Mesenteric fat pad (tissue), 1 donor: Measurements from ENCODE around the gene SPON1. TPM values are rescaled to one million over a fixed set of nuclear protein-coding genes. Genes with fewer than 3 reads are reported as not detected.
"Not testable (repeated sequence)": the region's sequence is repeated elsewhere in the genome, so short reads cannot be mapped to it uniquely, and the experiment has no call there.

Experiments
- DNase-seq: peaks from one replicate; pipeline ENCODE4 v3.0.0-alpha.2; 2020; ENCODE audit warnings: low spot score
- total RNA-seq: library from RNA; stranded (reverse); fragmentation: NEBNext Ultra II Directional; extraction: Animal tissue kit (Norgen Biotek cat#: 25700); gene quantifications from one replicate; pipeline ENCODE4 v1.2.1, GENCODE V29; 2021
- donor health status: DM: yes; HTN: yes; CAD: no.

SPON1 gene
- total RNA-seq, 1 donor from 2014 or later = 123 TPM

- DNase-seq = no peak
Observed at GRCh38 chr11:14262271-14262846, 299.8 kb downstream of the SPON1 start.

DNA sequence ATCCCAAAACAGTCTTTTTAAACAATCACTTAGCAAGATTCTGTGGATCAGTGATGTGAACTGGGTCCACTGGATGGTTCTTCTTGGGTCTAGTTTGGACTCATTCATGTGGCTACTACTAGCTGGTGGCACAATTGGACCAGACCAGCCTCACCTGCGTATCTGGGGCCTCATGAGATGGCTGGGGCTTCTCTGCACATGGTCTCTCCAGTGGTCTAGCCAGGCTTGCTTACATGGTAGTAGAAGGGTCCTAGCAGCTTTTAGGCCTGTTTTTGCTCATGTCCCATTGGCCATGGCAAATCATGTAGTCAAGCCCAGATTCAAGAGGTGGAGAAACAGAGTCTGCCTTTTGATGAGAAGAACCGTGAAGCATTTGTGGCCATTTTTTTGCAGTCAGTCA lies 302.4 kb downstream of the SPON1 start:
- DNase-seq = no peak

DNA sequence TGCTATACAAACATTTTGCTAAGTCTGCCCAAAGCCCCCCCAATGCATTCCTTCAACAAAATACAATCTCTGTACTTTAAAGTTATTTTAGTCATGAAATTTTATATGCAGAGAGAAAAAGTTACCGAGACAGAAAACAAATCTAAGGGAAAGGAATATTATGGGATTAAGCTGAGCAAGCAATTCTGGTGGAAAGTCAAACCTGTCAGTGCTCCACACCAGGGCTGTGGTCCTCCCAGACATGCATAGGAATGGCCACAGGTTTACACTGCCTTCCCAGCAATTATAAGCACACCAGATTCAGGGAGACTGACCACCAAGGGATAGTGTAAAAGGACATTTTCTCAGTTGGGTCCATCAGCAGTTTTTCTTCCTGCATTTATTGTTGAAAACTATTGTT lies 304.1 kb downstream of the SPON1 start:
- DNase-seq = no peak

DNA sequence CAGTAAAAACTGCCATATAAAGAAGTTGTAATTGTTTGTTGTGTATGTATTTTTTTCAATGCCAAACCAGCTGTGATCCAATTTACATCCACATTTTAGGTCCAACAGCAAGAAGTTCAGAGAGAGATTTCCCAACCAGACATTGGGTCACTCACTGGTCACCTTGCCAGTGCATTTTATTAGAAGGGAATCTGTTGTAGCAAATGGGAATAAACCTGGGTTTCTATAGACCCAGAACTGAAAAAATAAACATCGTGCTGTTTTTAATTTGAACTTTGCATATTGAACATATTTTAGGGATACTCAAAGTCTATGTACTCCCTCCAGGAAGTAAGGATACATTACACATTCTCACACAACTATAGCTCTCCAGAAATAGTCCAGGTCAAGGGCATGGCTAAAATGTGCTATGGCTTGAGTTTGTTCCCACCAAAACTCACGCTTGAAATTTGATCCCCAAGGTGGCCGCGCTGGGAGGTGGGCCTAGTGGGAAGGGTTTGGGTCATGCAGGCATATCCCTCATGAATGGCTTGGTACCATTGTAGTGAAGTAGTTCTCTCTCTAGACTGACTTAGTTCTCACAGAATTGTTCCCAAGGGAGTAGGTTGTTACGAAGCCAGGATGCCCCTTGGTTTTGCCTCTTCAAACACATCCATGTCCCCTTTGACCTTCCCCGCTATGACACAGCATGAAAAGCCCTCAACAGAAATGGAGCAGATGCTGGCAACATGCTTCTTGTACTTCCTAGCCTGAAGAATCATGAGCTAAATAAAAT lies 305.5 kb downstream of the SPON1 start:
- DNase-seq = no peak

GRCh38 chr11:14269692-14270573 lies 307.4 kb downstream of the SPON1 start:
- no peak for DNase-seq

GRCh38 chr11:14270690-14271542 lies 308.4 kb downstream of the SPON1 start:
- no peak for DNase-seq

DNA sequence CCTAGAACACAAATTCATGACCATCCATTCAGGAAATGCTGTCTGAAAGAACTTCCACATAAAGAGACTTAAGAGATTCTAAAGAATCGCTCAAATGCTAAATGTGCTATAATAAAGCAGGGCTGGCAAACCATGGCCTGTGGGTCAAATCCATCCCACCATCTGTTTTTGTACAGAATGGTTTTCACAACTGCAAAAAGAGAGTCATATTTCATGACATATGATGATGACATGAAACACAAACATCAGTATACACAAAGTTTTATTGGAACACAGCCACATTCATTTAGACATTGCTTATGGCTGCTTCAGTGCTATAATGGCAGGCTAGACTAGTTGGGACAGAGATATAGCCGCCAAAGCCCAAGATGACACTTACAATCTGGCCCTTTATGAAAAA lies 311.4 kb downstream of the SPON1 start:
- DNase-seq = no peak

- no peak for DNase-seq
Observed at GRCh38 chr11:14275076-14275475, 312.6 kb downstream of the SPON1 start.

GRCh38 chr11:14278869-14279268 lies 316.3 kb downstream of the SPON1 start:
- not testable (repeated sequence) for DNase-seq

DNA sequence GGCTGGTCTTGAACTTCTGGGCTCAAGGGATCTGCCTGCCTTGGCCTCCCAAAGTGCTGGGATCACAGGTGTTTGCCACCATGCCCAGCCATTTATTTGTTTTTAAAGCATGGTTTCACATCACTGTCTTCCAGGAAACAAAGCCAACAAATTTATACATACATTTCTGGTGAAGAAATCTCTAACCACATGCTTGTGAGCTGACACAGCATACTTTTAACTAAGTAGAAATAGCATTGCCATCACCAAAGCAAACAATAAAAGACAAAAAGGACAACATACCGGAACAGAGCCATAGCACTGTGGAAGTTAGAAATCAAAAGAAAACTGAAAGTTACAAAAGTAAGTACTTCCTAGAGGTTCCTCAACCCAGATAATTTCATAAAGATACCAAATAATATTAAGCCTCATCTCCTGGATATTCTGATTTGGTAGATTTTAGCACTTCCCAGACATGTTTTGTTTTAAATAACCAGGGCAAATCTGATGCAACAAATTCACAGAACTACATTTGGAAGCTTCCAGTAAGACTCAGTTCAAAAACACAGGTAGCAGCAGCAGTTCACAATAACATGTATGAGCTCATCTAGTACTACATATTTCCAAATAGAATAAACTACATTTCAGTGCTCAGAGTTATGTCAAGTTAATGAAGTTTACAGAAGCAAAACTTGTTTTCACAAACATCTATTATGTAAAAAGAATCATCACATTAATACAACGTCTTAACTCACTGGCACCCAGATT lies 325.8 kb downstream of the SPON1 start:
- DNase-seq = no peak

- no peak for DNase-seq
Observed at GRCh38 chr11:14290422-14290821, 327.9 kb downstream of the SPON1 start.

GRCh38 chr11:14299921-14300320 lies 337.4 kb downstream of the SPON1 start:
- DNase-seq = no peak

- no peak for DNase-seq
Observed at GRCh38 chr11:14300661-14301304, 338.3 kb downstream of the SPON1 start.

GRCh38 chr11:14304601-14305000 lies 342.1 kb downstream of the SPON1 start:
- no peak for DNase-seq

DNA sequence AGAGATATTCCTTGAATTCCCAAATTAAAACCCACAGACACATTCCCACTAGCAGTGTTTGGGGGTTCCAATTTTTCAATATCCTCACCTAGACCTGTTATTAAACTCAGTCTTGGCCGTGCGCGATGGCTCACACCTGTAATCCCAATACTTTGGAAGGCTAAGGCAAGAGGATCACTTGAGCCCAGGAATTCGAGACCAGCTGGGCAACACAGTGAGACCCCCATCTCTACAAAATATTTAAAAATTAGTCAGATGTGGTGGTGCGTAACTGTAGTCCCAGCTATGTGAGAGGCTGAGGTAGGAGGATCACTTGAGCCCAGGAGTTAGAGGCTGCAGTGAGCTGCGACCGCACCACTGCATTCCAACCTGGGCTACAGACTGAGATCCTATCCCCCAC lies 343.1 kb downstream of the SPON1 start:
- no peak for DNase-seq

- no peak for DNase-seq
Observed at GRCh38 chr11:14306481-14306880, 344.0 kb downstream of the SPON1 start.

DNA sequence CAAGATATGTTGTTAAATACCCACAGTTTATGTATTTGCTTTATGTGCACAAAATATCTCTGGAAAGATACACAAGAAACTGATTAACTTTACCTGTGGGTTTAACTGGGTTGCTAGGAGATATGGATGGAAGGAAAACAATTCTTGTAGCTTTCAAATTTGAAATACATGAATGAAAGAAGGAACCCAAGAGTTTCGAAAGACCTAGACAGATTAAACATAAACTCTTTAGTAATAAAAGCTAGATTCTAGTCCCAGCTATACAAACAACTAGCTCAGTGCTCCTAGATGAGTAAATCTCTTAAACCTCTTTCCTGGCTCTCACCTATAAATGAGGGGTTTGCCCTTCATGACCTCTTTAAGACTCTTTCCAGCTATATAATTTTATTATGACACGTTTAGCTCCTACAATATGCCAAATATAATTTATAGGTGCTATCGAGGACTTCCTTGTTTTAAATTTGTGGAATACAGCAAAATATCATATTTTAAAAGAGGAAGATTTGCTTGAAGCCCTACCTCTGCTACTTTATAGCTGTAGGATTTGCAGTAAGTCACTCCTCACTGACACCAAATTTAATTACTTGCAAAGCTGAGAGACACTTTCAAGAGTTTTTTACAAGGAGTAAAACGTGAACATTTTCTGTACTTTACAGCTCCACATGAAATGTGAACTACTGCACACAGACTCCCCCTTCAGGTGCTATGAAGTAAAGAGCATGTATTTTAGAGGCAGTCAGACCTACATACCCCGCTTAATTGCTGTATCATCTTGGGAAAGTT lies 345.8 kb downstream of the SPON1 start:
- DNase-seq = no peak

- DNase-seq = no peak
Observed at GRCh38 chr11:14308897-14309387, 346.4 kb downstream of the SPON1 start.
